ENCODE data around the gene PAX2.
A peak's percentile ranks its signal among the peaks of the same experiment; 100 is the strongest.

PAX2 gene

GRCh38 chr10:100858261-100858660 is 112.9 kb downstream of the PAX2 start:
- no peak for DNase-seq (ENCODE audit: low read depth in 2 of 2)

- no peak for DNase-seq (ENCODE audit: low read depth in 2 of 2)
These were observed 113.5 kb downstream of the PAX2 start for GRCh38 chr10:100858747-100859483.

GRCh38 chr10:100859484-100859763 is 114.0 kb downstream of the PAX2 start:
- DNase-seq (ENCODE audit: low read depth in 2 of 2) = no peak

- DNase-seq (ENCODE audit: low read depth in 2 of 2) = no peak
These were observed 118.1 kb downstream of the PAX2 start for GRCh38 chr10:100863433-100863832.

- DNase-seq (ENCODE audit: low read depth in 2 of 2) = no peak
These were observed 118.9 kb downstream of the PAX2 start for GRCh38 chr10:100864036-100864885.

GRCh38 chr10:100864978-100865377 is 119.6 kb downstream of the PAX2 start:
- DNase-seq (ENCODE audit: low read depth in 2 of 2) = no peak

GRCh38 chr10:100866010-100866409 is 120.6 kb downstream of the PAX2 start:
- no peak for DNase-seq (ENCODE audit: low read depth in 2 of 2)

GRCh38 chr10:100866575-100867098 is 121.3 kb downstream of the PAX2 start:
- DNase-seq (ENCODE audit: low read depth in 2 of 2) = no peak

GRCh38 chr10:100867261-100867963 is 122.0 kb downstream of the PAX2 start:
- no peak for DNase-seq (ENCODE audit: low read depth in 2 of 2)

GRCh38 chr10:100868382-100868781 is 123.0 kb downstream of the PAX2 start:
- DNase-seq (ENCODE audit: low read depth in 2 of 2) = no peak

- DNase-seq (ENCODE audit: low read depth in 2 of 2) = no peak
These were observed 124.0 kb downstream of the PAX2 start for GRCh38 chr10:100869399-100869798.

- peak; percentile 10 to 12 for DNase-seq (ENCODE audit: low read depth in 2 of 2)
These were observed 126.8 kb downstream of the PAX2 start for GRCh38 chr10:100872034-100872791.

- DNase-seq (ENCODE audit: low read depth in 2 of 2) = no peak
These were observed 127.9 kb downstream of the PAX2 start for GRCh38 chr10:100873146-100873826.

- no peak for DNase-seq (ENCODE audit: low read depth in 2 of 2)
These were observed 128.5 kb downstream of the PAX2 start for GRCh38 chr10:100873827-100874326.

- DNase-seq (ENCODE audit: low read depth in 2 of 2) = no peak
These were observed 129.5 kb downstream of the PAX2 start for GRCh38 chr10:100874702-100875483.

- no peak for DNase-seq (ENCODE audit: low read depth in 2 of 2)
These were observed 130.2 kb downstream of the PAX2 start for GRCh38 chr10:100875484-100876166.

- DNase-seq (ENCODE audit: low read depth in 2 of 2) = no peak
These were observed 131.4 kb downstream of the PAX2 start for GRCh38 chr10:100876585-100877460.

GRCh38 chr10:100877461-100877850 is 132.1 kb downstream of the PAX2 start:
- no peak for DNase-seq (ENCODE audit: low read depth in 2 of 2)

Measured in fibroblast of skin of left biceps (primary cell).